Liver (tissue), 9 donors: Measurements from ENCODE around the gene CAMLG. TPM values are rescaled to one million over a fixed set of nuclear protein-coding genes. Genes with fewer than 3 reads are reported as not detected.
"Not testable (repeated sequence)": the region's sequence is repeated elsewhere in the genome, so short reads cannot be mapped to it uniquely, and the experiment has no call there.

Experiments used
- DNase-seq: peaks from one replicate; pipeline ENCODE4 v3.0.0-alpha.2; 2017; ENCODE audit warnings: low spot score
- H3K27ac ChIP-seq, 2 donors: one replicate each; pipeline ENCODE4 v1.7.0; 2013; ENCODE audit warnings: inconsistent platforms in 2 of 2, low read length in 2 of 2, control low read depth in 1 of 2, low read depth in 1 of 2, mild to moderate bottlenecking in 1 of 2
- H3K27me3 ChIP-seq, 4 donors: one replicate each; pipeline versions ENCODE4 v1.6.1 to v1.7.0; 2013; ENCODE audit warnings: low read length in 3 of 4, inconsistent platforms in 1 of 4, mild to moderate bottlenecking in 1 of 4, moderate library complexity in 1 of 4; ENCODE audit not compliant: control insufficient read depth in 4 of 4, insufficient read depth in 4 of 4
- H3K36me3 ChIP-seq, 4 donors: one replicate each; pipeline versions ENCODE4 v1.6.1 to v1.7.0; 2013; ENCODE audit warnings: low read length in 3 of 4, mild to moderate bottlenecking in 3 of 4, low read depth in 1 of 4, moderate library complexity in 1 of 4; ENCODE audit not compliant: control insufficient read depth in 4 of 4, insufficient read depth in 3 of 4
- H3K4me1 ChIP-seq, 4 donors: one replicate each; pipeline versions ENCODE4 v1.6.1 to v1.7.0; 2013; ENCODE audit warnings: low read length in 3 of 4, mild to moderate bottlenecking in 3 of 4, moderate library complexity in 1 of 4; ENCODE audit not compliant: control insufficient read depth in 4 of 4, insufficient read depth in 4 of 4
- H3K4me3 ChIP-seq, 3 donors: one replicate each; pipeline versions ENCODE4 v1.6.1 to v1.7.0; 2013; ENCODE audit warnings: low read length in 3 of 3, control low read depth in 1 of 3, low read depth in 1 of 3, mild to moderate bottlenecking in 1 of 3
- H3K9ac ChIP-seq, 2 donors: one replicate each; pipeline ENCODE4 v1.7.0; 2013; ENCODE audit warnings: low read length in 2 of 2, mild to moderate bottlenecking in 2 of 2, moderate library complexity in 2 of 2, control low read depth in 1 of 2, low read depth in 1 of 2
- H3K9me3 ChIP-seq, 4 donors: one replicate each; pipeline versions ENCODE4 v1.6.1 to v1.7.0; 2013; ENCODE audit warnings: low read length in 3 of 4; ENCODE audit not compliant: control insufficient read depth in 4 of 4
- ATF3 ChIP-seq: IDR thresholded peaks from 2 replicates; pipeline ENCODE4 v1.6.1; 2016; ENCODE audit warnings: antibody characterized with exemption
- CTCF ChIP-seq: fragments of 150-350 bp; IDR thresholded peaks from 2 replicates; pipeline ENCODE4 v1.5.1; 2017; ENCODE audit warnings: improper control_type of control experiment, low read depth, low read length; ENCODE audit not compliant: missing input control
- EGR1 ChIP-seq, 2 donors: IDR thresholded peaks; 2 replicates each; pipeline ENCODE4 v1.6.1; 2016 to 2018; ENCODE audit warnings: antibody characterized with exemption in 2 of 2, low read depth in 2 of 2
- FOXA1 ChIP-seq: IDR thresholded peaks from 2 replicates; pipeline ENCODE4 v1.6.1; 2016; ENCODE audit warnings: antibody characterized with exemption
- FOXA2 ChIP-seq: IDR thresholded peaks from 2 replicates; pipeline ENCODE4 v1.6.1; 2016; ENCODE audit warnings: antibody characterized with exemption
- GABPA ChIP-seq, 2 donors: IDR thresholded peaks in 1 of 2; conservative IDR thresholded peaks in 1 of 2; 2 replicates each; pipeline ENCODE4 v1.6.1; 2016; ENCODE audit warnings: antibody characterized with exemption in 2 of 2, mild to moderate bottlenecking in 1 of 2, moderate library complexity in 1 of 2
- HNF4A ChIP-seq, 2 donors: conservative IDR thresholded peaks; 2 replicates each; pipeline ENCODE4 v1.6.1; 2016; ENCODE audit warnings: antibody characterized with exemption in 2 of 2, mild to moderate bottlenecking in 2 of 2
- HNF4G ChIP-seq: IDR thresholded peaks from 2 replicates; pipeline ENCODE4 v1.6.1; 2016; ENCODE audit warnings: antibody characterized with exemption
- JUND ChIP-seq, 2 donors: IDR thresholded peaks; 2 replicates each; pipeline ENCODE4 v1.6.1; 2016; ENCODE audit warnings: antibody characterized with exemption in 2 of 2
- MAX ChIP-seq: IDR thresholded peaks from 2 replicates; pipeline ENCODE4 v1.6.1; 2016; ENCODE audit warnings: antibody characterized with exemption
- NR2F2 ChIP-seq: IDR thresholded peaks from 2 replicates; pipeline ENCODE4 v1.6.1; 2016; ENCODE audit warnings: antibody characterized with exemption
- RAD21 ChIP-seq, 2 donors: IDR thresholded peaks; 2 replicates each; pipeline ENCODE4 v1.6.1; 2016; ENCODE audit warnings: antibody characterized with exemption in 2 of 2, mild to moderate bottlenecking in 2 of 2
- REST ChIP-seq: IDR thresholded peaks from 2 replicates; pipeline ENCODE4 v1.6.1; 2016; ENCODE audit warnings: antibody characterized with exemption, mild to moderate bottlenecking
- RXRA ChIP-seq, 2 donors: IDR thresholded peaks; 2 replicates each; pipeline ENCODE4 v1.6.1; 2017 to 2018; ENCODE audit warnings: antibody characterized with exemption in 2 of 2, mild to moderate bottlenecking in 1 of 2
- SP1 ChIP-seq: IDR thresholded peaks from 2 replicates; pipeline ENCODE4 v1.6.1; 2018; ENCODE audit warnings: antibody characterized with exemption, mild to moderate bottlenecking
- TAF1 ChIP-seq: conservative IDR thresholded peaks from 2 replicates; pipeline ENCODE4 v1.6.1; 2016; ENCODE audit warnings: antibody characterized with exemption, mild to moderate bottlenecking
- YY1 ChIP-seq: IDR thresholded peaks from 2 replicates; pipeline ENCODE4 v1.6.1; 2016; ENCODE audit warnings: antibody characterized with exemption, mild to moderate bottlenecking
- ZBTB33 ChIP-seq: IDR thresholded peaks from 2 replicates; pipeline ENCODE4 v1.6.1; 2016; ENCODE audit warnings: antibody characterized with exemption
- WGBS: extraction: QIAGEN DNeasy Blood & Tissue Kit; methylation state at CpG from one replicate; pipeline ENCODE4 v1.1.7; 2013; 5-methylcytosine and 5-hydroxymethylcytosine counted together
- polyA plus RNA-seq, 2 donors: library from polyadenylated mRNA; stranded (reverse) in 1 of 2; unstranded in 1 of 2; fragments of 200-250 nt in 1 of 2; fragments of >200 nt in 1 of 2; fragmentation: Nextera tagmentation in 1 of 2; extraction: Ambion mirVana in 1 of 2; gene quantifications; one replicate each; pipeline versions ENCODE4 v1.2.1 to v1.2.3, GENCODE V29; 2013 to 2015
- total RNA-seq, 2 donors: library from RNA; depleted of rRNA; stranded (reverse); fragments of >200 nt; gene quantifications; one replicate each; pipeline ENCODE4 v1.2.3, GENCODE V29; 2014
- donor health status: healthy.
- donor health status: healthy.
- donor health status: healthy.
- donor health status: healthy.
- donor health status: healthy.

Gene CAMLG
- 1 to 10 TPM; 5.2 to 9.2 TPM for total RNA-seq
- 10 to 100 TPM; 10.3 to 17.0 TPM for polyA plus RNA-seq

- no peaks in the 10 kb centered on the region for H3K9me3 ChIP-seq
- under 1% methylated on average over 66 of the region's 66 CpGs for WGBS
- peak within 1 kb of the TSS; percentile 83 to 91 for H3K27ac ChIP-seq
- H3K27me3 ChIP-seq, result no peaks in the 10 kb centered on the region
- H3K4me3 ChIP-seq, result peak within 1 kb of the TSS; percentile 72 to 95 (median 95)
- peaks cover 0 to 2% (median 0%) of the 10 kb centered on the region in 4 donors for H3K36me3 ChIP-seq
- H3K9ac ChIP-seq, result peak within 1 kb of the TSS; percentile 83 to 86
- peak; percentile 96 for DNase-seq
- H3K4me1 ChIP-seq, result peaks cover 0 to 19% (median 6%) of the 10 kb centered on the region in 4 donors
- TF ChIP-seq RXRA (IDR thresholded peaks at IDR 0.05) (peak; percentile 20 to 29), TAF1 (peak; percentile 32), RAD21 (IDR thresholded peaks at IDR 0.05) (peak; percentile 48 to 67), HNF4G (no peak), ATF3 (no peak), SP1 (peak; percentile 68), JUND (IDR thresholded peaks at IDR 0.05) (peak in 1 of 2 donors; percentile 34), EGR1 (IDR thresholded peaks at IDR 0.05; ENCODE audit: low read depth in 2 of 2) (no peak), HNF4A (conservative IDR thresholded peaks at IDR 0.05) (peak; percentile 9 to 32), MAX (peak; percentile 54), FOXA2 (peak; percentile 24), CTCF (peak; percentile 38), YY1 (peak; percentile 99), FOXA1 (no peak), REST (peak; percentile 65), GABPA (IDR thresholded peaks at IDR 0.05 in 1 of 2, conservative IDR thresholded peaks at IDR 0.05 in 1 of 2) (no peak), ZBTB33 (peak; percentile 30), NR2F2 (no peak)
Measured at GRCh38 chr5:134738133-134738962, at the start of gene CAMLG. TSS of gene CAMLG (plus strand) at chr5:134738548. CDS start at chr5:134738621, 73 bp downstream.

GRCh38 chr5:134690144-134690543 is 48.2 kb upstream of the CAMLG start:
- not testable (repeated sequence) for H3K9me3 ChIP-seq, H3K4me1 ChIP-seq, H3K9ac ChIP-seq, H3K4me3 ChIP-seq, DNase-seq, H3K27ac ChIP-seq, H3K27me3 ChIP-seq
- H3K36me3 ChIP-seq, result peaks cover 8 to 60% (median 50%) of the 10 kb centered on the region in 4 donors
- WGBS, result 97% methylated on average over 8 of the region's 8 CpGs
